T-helper 2 cell treated with Interferon-gamma antibody and Interleukin-4, amounts not matched to agents 5 μg/mL and 100 μg/mL, for 36 hours (primary cell): ENCODE data around the gene WDR37.
A peak's percentile ranks its signal among the peaks of the same experiment; 100 is the strongest.

Experiments
- DNase-seq: peaks from one replicate; pipeline ENCODE4 v3.0.0; 2021; ENCODE audit warnings: low spot score
- H3K27ac Mint-ChIP-seq: one replicate; pipeline ENCODE4 v1.8.0; 2021; ENCODE audit warnings: mild to moderate bottlenecking, mixed read lengths
- H3K27me3 Mint-ChIP-seq: one replicate; pipeline ENCODE4 v1.8.0; 2021; ENCODE audit warnings: low read depth, mixed read lengths
- H3K36me3 Mint-ChIP-seq: one replicate; pipeline ENCODE4 v1.8.0; 2021; ENCODE audit warnings: low read depth, mixed read lengths
- H3K4me1 Mint-ChIP-seq: one replicate; pipeline ENCODE4 v1.8.0; 2021; ENCODE audit warnings: low read depth, mixed read lengths
- H3K4me3 Mint-ChIP-seq: one replicate; pipeline ENCODE4 v1.8.0; 2022; ENCODE audit warnings: mild to moderate bottlenecking, moderate library complexity, mixed read lengths
- H3K9me3 Mint-ChIP-seq: one replicate; pipeline ENCODE4 v1.8.0; 2021; ENCODE audit warnings: mixed read lengths

Gene WDR37

GRCh38 chr10:1136268-1136667 lies 80.1 kb downstream of the WDR37 start:
- Mint-ChIP-seq H3K4me1 (peaks cover 7% of the 10 kb centered on the region), H3K4me3 (no peak overlapping the region), H3K36me3 (peaks cover 4% of the 10 kb centered on the region), H3K27me3 (peaks cover 10% of the 10 kb centered on the region), H3K27ac (no peak overlapping the region), H3K9me3 (peaks cover 14% of the 10 kb centered on the region)
- DNase-seq: no peak

- DNase-seq: no peak
- Mint-ChIP-seq H3K36me3 (no peaks in the 10 kb centered on the region), H3K27me3 (peaks cover 15% of the 10 kb centered on the region), H3K4me1 (peaks cover 7% of the 10 kb centered on the region), H3K4me3 (no peak overlapping the region), H3K9me3 (peaks cover 14% of the 10 kb centered on the region), H3K27ac (no peak overlapping the region)
Measured at GRCh38 chr10:1137499-1138163, 81.4 kb downstream of the WDR37 start.

- Mint-ChIP-seq H3K4me1 (peaks cover 5% of the 10 kb centered on the region), H3K36me3 (no peaks in the 10 kb centered on the region), H3K9me3 (peaks cover 14% of the 10 kb centered on the region), H3K27me3 (peaks cover 19% of the 10 kb centered on the region), H3K4me3 (no peak overlapping the region), H3K27ac (no peak overlapping the region)
- no peak for DNase-seq
Measured at GRCh38 chr10:1138529-1138928, 82.3 kb downstream of the WDR37 start.

- DNase-seq: no peak
- H3K4me1 Mint-ChIP-seq: no peaks in the 10 kb centered on the region
- peaks cover 21% of the 10 kb centered on the region for H3K9me3 Mint-ChIP-seq
- H3K36me3 Mint-ChIP-seq: peaks cover 2% of the 10 kb centered on the region
- no peak overlapping the region for H3K27ac Mint-ChIP-seq
- H3K4me3 Mint-ChIP-seq: no peak overlapping the region
- H3K27me3 Mint-ChIP-seq: peaks cover 30% of the 10 kb centered on the region
Measured at GRCh38 chr10:1141261-1141660, 85.1 kb downstream of the WDR37 start.

- Mint-ChIP-seq H3K27me3 (peaks cover 30% of the 10 kb centered on the region), H3K27ac (no peak overlapping the region), H3K4me3 (no peak overlapping the region), H3K4me1 (no peaks in the 10 kb centered on the region), H3K36me3 (peaks cover 2% of the 10 kb centered on the region), H3K9me3 (peaks cover 22% of the 10 kb centered on the region)
- DNase-seq: no peak
Measured at GRCh38 chr10:1141701-1142100, 85.5 kb downstream of the WDR37 start.

- peaks cover 28% of the 10 kb centered on the region for H3K9me3 Mint-ChIP-seq
- H3K36me3 Mint-ChIP-seq: peaks cover 2% of the 10 kb centered on the region
- no peaks in the 10 kb centered on the region for H3K4me1 Mint-ChIP-seq
- no peak overlapping the region for H3K27ac Mint-ChIP-seq
- H3K27me3 Mint-ChIP-seq: peaks cover 30% of the 10 kb centered on the region
- no peak for DNase-seq
- no peak overlapping the region for H3K4me3 Mint-ChIP-seq
Measured at GRCh38 chr10:1142596-1142995, 86.4 kb downstream of the WDR37 start.

GRCh38 chr10:1147810-1148209 lies 91.6 kb downstream of the WDR37 start:
- Mint-ChIP-seq H3K27me3 (peaks cover 18% of the 10 kb centered on the region), H3K4me3 (no peak overlapping the region), H3K9me3 (peaks cover 13% of the 10 kb centered on the region), H3K36me3 (peaks cover 2% of the 10 kb centered on the region), H3K4me1 (peaks cover 5% of the 10 kb centered on the region), H3K27ac (no peak overlapping the region)
- no peak for DNase-seq

- no peak overlapping the region for H3K4me3 Mint-ChIP-seq
- peaks cover 2% of the 10 kb centered on the region for H3K36me3 Mint-ChIP-seq
- H3K4me1 Mint-ChIP-seq: peaks cover 5% of the 10 kb centered on the region
- DNase-seq: no peak
- H3K9me3 Mint-ChIP-seq: peaks cover 13% of the 10 kb centered on the region
- H3K27ac Mint-ChIP-seq: no peak overlapping the region
- H3K27me3 Mint-ChIP-seq: peaks cover 9% of the 10 kb centered on the region
Measured at GRCh38 chr10:1148855-1149605, 92.8 kb downstream of the WDR37 start.

- Mint-ChIP-seq H3K36me3 (peaks cover 2% of the 10 kb centered on the region), H3K27ac (no peak overlapping the region), H3K27me3 (peaks cover 3% of the 10 kb centered on the region), H3K4me1 (peaks cover 5% of the 10 kb centered on the region), H3K4me3 (no peak overlapping the region), H3K9me3 (peaks cover 13% of the 10 kb centered on the region)
- peak; percentile 8 for DNase-seq
Measured at GRCh38 chr10:1149793-1150637, 93.8 kb downstream of the WDR37 start.

- no peak overlapping the region for H3K27ac Mint-ChIP-seq
- peaks cover 2% of the 10 kb centered on the region for H3K36me3 Mint-ChIP-seq
- H3K4me3 Mint-ChIP-seq: no peak overlapping the region
- H3K9me3 Mint-ChIP-seq: peaks cover 12% of the 10 kb centered on the region
- no peak for DNase-seq
- peaks cover 3% of the 10 kb centered on the region for H3K27me3 Mint-ChIP-seq
- H3K4me1 Mint-ChIP-seq: peaks cover 5% of the 10 kb centered on the region
Measured at GRCh38 chr10:1150638-1150955, 94.4 kb downstream of the WDR37 start.

GRCh38 chr10:1151076-1152033 lies 95.2 kb downstream of the WDR37 start:
- Mint-ChIP-seq H3K36me3 (no peaks in the 10 kb centered on the region), H3K27me3 (peaks cover 3% of the 10 kb centered on the region), H3K9me3 (peaks cover 7% of the 10 kb centered on the region), H3K4me1 (peaks cover 5% of the 10 kb centered on the region), H3K4me3 (no peak overlapping the region), H3K27ac (no peak overlapping the region)
- no peak for DNase-seq

- H3K27me3 Mint-ChIP-seq: peaks cover 3% of the 10 kb centered on the region
- no peaks in the 10 kb centered on the region for H3K9me3 Mint-ChIP-seq
- no peak for DNase-seq
- no peak overlapping the region for H3K27ac Mint-ChIP-seq
- no peak overlapping the region for H3K4me3 Mint-ChIP-seq
- no peaks in the 10 kb centered on the region for H3K36me3 Mint-ChIP-seq
- H3K4me1 Mint-ChIP-seq: peaks cover 5% of the 10 kb centered on the region
Measured at GRCh38 chr10:1152386-1153250, 96.4 kb downstream of the WDR37 start.
